HepG2 (cell line): Measurements from ENCODE around the gene MEF2A.

Experiments used
- ADNP ChIP-seq: sonication (generic); formaldehyde crosslinking; IDR thresholded peaks from 2 replicates; pipeline ENCODE4 v1.4.0; 2020; ENCODE audit warnings: missing genetic modification reagents
- BHLHE40 ChIP-seq: IDR thresholded peaks from 2 replicates; pipeline ENCODE4 v1.6.1; 2011; ENCODE audit warnings: low read length, improper control_type of control experiment
- KAT2B ChIP-seq: fragments of 150-350 bp; IDR thresholded peaks from 2 replicates; pipeline ENCODE4 v1.6.1; 2014; ENCODE audit warnings: low read depth, low read length, borderline replicate concordance
- KAT7 ChIP-seq: IDR thresholded peaks from 2 replicates; pipeline ENCODE4 v1.6.1; 2018; ENCODE audit warnings: borderline replicate concordance, missing compliant biosample characterization
- MEIS2 ChIP-seq: sonication (generic); formaldehyde crosslinking; IDR thresholded peaks from 2 replicates; pipeline ENCODE4 v1.9.0; 2021; ENCODE audit warnings: mild to moderate bottlenecking, missing genetic modification reagents
- POLR2A ChIP-seq, 2 experiments: IDR thresholded peaks; 2 replicates each; pipeline ENCODE4 v1.6.1; 2011; ENCODE audit warnings: low read depth in 2 of 2, low read length in 2 of 2, mild to moderate bottlenecking in 1 of 2, moderate library complexity in 1 of 2; ENCODE audit not compliant: insufficient read depth in 1 of 2
- SIN3B ChIP-seq: fragments of 150-350 bp; IDR thresholded peaks from 2 replicates; pipeline ENCODE4 v1.6.1; 2014; ENCODE audit warnings: low read length
- YY1 ChIP-seq: IDR thresholded peaks from 2 replicates; pipeline ENCODE4 v1.6.1; 2011; ENCODE audit warnings: low read length, low read depth, moderate library complexity, mild to moderate bottlenecking; ENCODE audit not compliant: insufficient read depth, insufficient replicate concordance
- ZFP36 ChIP-seq: fragments of 150-350 bp; IDR thresholded peaks from 2 replicates; pipeline ENCODE4 v1.6.1; 2018; ENCODE audit warnings: borderline replicate concordance, low read length, low read depth; ENCODE audit not compliant: partially characterized antibody
- ZNF101 ChIP-seq: sonication (generic); formaldehyde crosslinking; IDR thresholded peaks from 2 replicates; pipeline ENCODE4 v1.4.0; 2020; ENCODE audit warnings: mild to moderate bottlenecking, low read depth, missing genetic modification reagents, borderline replicate concordance
- ZNF550 ChIP-seq: sonication (generic); formaldehyde crosslinking; IDR thresholded peaks from 2 replicates; pipeline ENCODE4 v1.4.0; 2020; ENCODE audit warnings: mild to moderate bottlenecking, missing genetic modification reagents, borderline replicate concordance
- ZNF713 ChIP-seq: sonication (generic); formaldehyde crosslinking; IDR thresholded peaks from 2 replicates; pipeline ENCODE4 v1.4.0; 2020; ENCODE audit warnings: mild to moderate bottlenecking, missing genetic modification reagents
- TF ChIP-seq, protein P1 (sequence below): IDR thresholded peaks from 2 replicates; pipeline ENCODE4 v1.6.1; 2016; ENCODE audit warnings: missing compliant biosample characterization, missing genetic modification reagents, borderline replicate concordance

DNA sequence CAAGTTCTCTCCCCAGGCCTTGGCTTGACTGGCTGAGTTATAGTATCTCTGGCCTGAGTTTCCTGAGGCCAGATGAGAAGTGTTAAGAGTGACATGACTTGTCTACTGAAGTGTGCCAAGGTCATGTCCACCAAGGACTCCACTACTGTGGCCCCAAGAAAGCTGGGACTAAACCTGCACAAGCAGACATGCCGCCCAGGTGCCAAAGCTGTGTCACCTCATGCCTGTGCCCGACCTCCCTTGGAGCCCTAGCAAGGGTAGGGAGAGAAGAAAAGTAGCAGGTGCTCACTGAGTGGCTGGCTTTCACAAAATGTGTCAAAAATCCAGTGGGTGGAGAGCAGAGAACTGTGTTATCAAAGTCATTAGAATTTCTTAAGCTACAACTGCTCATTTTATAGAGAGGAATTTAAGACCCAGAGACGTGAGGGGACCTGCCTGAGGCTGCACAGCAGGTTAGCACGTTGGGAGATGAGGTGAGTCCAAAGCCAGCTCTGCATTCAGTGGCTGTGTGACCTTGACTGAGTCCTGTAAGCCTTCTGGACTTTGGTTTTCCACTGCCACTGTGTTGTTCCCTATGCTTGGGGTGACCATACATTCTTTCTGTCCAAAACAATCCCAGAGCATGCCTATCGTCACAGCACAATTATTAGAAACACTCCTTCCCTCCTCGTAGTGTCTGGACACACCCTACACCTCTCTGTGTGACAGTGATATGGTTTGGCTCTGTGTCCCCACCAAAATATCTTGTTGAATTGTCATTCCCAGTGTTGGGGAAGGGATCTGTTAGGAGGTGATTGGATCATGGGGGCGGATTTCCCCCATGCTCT, 172.4 kb downstream of the MEF2A start:
- TF ChIP-seq ADNP (CRISPR knock-in tag), result peak; percentile 83; the same call in 1 of the 2 replicates
- TF ChIP-seq SIN3B, result no peak
- TF ChIP-seq ZNF550, result no peak
- TF ChIP-seq ZNF101, result no peak
- TF ChIP-seq BHLHE40, result no peak
- TF ChIP-seq YY1, result no peak
- TF ChIP-seq KAT2B, result no peak
- TF ChIP-seq KAT7 (CRISPR knock-in tag), result no peak
- TF ChIP-seq ZFP36, result peak; percentile 49
- no peak for TF ChIP-seq POLR2A (IDR thresholded peaks at IDR 0.05; ENCODE audit: insufficient read depth in 1 of 2, low read depth in 2 of 2, low read length in 2 of 2)
- TF ChIP-seq, protein P1, sequence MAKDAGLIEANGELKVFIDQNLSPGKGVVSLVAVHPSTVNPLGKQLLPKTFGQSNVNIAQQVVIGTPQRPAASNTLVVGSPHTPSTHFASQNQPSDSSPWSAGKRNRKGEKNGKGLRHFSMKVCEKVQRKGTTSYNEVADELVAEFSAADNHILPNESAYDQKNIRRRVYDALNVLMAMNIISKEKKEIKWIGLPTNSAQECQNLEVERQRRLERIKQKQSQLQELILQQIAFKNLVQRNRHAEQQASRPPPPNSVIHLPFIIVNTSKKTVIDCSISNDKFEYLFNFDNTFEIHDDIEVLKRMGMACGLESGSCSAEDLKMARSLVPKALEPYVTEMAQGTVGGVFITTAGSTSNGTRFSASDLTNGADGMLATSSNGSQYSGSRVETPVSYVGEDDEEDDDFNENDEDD (CRISPR knock-in tag), result no peak
- no peak for TF ChIP-seq MEIS2 (CRISPR knock-in tag)
- no peak for TF ChIP-seq ZNF713
